IMR-90 (cell line): ENCODE measurements around the gene AGBL1.

Experiments
- CTCF ChIP-seq: conservative IDR thresholded peaks from 2 replicates; pipeline ENCODE4 v1.5.1; 2012; ENCODE audit warnings: mild to moderate bottlenecking, low read depth, low read length, improper control_type of control experiment
- ELK1 ChIP-seq: fragments of 150-350 bp; IDR thresholded peaks from 2 replicates; pipeline ENCODE4 v1.6.1; 2016; ENCODE audit warnings: low read depth, mild to moderate bottlenecking, low read length, moderate library complexity, borderline replicate concordance

GRCh38 chr15:86399041-86399954 lies 319.6 kb downstream of the AGBL1 start:
- no peak for TF ChIP-seq CTCF
- no peak for TF ChIP-seq ELK1
